ENCODE results near the gene TRIP13. TPM values are rescaled to one million over a fixed set of nuclear protein-coding genes. Genes with fewer than 3 reads are reported as not detected.

Gene TRIP13
- total and polyA plus RNA-seq, 2 experiments from 2014 or later: 42.5 to 44.8 TPM

- no peak for TF ChIP-seq CREB1 (CRISPR knock-in tag; IDR thresholded peaks at IDR 0.05; ENCODE audit: low read depth)
- TF ChIP-seq EZH2phosphoT487 (IDR thresholded peaks at IDR 0.05; ENCODE audit: unreplicated experiment): no peak
- no peak for TF ChIP-seq ETS1 (IDR thresholded peaks at IDR 0.05)
- TF ChIP-seq STAT1 (IDR thresholded peaks at IDR 0.05; ENCODE audit: unreplicated experiment): no peak
- TF ChIP-seq, protein P1, sequence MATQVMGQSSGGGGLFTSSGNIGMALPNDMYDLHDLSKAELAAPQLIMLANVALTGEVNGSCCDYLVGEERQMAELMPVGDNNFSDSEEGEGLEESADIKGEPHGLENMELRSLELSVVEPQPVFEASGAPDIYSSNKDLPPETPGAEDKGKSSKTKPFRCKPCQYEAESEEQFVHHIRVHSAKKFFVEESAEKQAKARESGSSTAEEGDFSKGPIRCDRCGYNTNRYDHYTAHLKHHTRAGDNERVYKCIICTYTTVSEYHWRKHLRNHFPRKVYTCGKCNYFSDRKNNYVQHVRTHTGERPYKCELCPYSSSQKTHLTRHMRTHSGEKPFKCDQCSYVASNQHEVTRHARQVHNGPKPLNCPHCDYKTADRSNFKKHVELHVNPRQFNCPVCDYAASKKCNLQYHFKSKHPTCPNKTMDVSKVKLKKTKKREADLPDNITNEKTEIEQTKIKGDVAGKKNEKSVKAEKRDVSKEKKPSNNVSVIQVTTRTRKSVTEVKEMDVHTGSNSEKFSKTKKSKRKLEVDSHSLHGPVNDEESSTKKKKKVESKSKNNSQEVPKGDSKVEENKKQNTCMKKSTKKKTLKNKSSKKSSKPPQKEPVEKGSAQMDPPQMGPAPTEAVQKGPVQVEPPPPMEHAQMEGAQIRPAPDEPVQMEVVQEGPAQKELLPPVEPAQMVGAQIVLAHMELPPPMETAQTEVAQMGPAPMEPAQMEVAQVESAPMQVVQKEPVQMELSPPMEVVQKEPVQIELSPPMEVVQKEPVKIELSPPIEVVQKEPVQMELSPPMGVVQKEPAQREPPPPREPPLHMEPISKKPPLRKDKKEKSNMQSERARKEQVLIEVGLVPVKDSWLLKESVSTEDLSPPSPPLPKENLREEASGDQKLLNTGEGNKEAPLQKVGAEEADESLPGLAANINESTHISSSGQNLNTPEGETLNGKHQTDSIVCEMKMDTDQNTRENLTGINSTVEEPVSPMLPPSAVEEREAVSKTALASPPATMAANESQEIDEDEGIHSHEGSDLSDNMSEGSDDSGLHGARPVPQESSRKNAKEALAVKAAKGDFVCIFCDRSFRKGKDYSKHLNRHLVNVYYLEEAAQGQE (IDR thresholded peaks at IDR 0.05; ENCODE audit: unreplicated experiment): no peak
Observed at GRCh38 chr5:965604-966344, 73.1 kb downstream of the TRIP13 start (continued).

DNA sequence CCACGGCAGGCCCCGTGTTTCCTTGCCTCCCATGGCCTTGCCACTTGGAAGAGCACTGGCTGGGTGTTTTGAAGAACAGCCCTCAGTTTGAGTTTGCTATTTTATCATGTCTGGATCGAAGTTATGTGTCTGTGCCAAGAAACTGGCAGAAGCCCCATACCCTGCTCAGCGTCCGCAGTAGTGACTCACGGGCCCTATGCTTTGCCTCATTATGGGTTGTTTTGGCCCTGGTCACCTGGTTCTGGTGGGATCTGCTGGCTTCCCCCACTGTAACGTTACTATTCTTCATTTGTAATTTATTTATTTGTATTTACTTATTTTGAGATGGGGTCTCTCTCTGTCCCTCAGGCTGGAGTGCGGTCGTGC lies 73.6 kb downstream of the TRIP13 start:
- Histone ChIP-seq H3K9me2 (ENCODE audit: insufficient read depth) (no peaks in the 10 kb centered on the region), H3K36me3 (ENCODE audit: insufficient read depth) (no peaks in the 10 kb centered on the region), H4K20me1 (replicated peaks; ENCODE audit: insufficient read depth) (no peaks in the 10 kb centered on the region), H3K79me2 (replicated peaks; ENCODE audit: insufficient read depth) (no peaks in the 10 kb centered on the region), H3K4me3 (no peak overlapping the region), H3K4me2 (no peak overlapping the region), H3K4me1 (ENCODE audit: insufficient read depth) (no peaks in the 10 kb centered on the region), H3K27me3 (ENCODE audit: insufficient read depth) (no peaks in the 10 kb centered on the region), H2AFZ (no peak overlapping the region), H3F3A (replicated peaks; ENCODE audit: low read depth) (no peaks in the 10 kb centered on the region), H3K27ac (ENCODE audit: low read depth) (no peak overlapping the region)
- ATAC-seq (no peak), DNase-seq (ENCODE audit: low spot score) (no peak)
- H3K4me1 Mint-ChIP-seq: no peaks in the 10 kb centered on the region
- peaks cover 2% of the 10 kb centered on the region; the same call in 1 of the 3 replicates for H3K9me3 Mint-ChIP-seq
- peaks cover 9% of the 10 kb centered on the region for H3K27me3 Mint-ChIP-seq (ENCODE audit: insufficient read depth, low read depth, poor library complexity)
- no peak overlapping the region for H3K27ac Mint-ChIP-seq
- no peak overlapping the region for H3K4me3 Mint-ChIP-seq
- no peaks in the 10 kb centered on the region for H3K36me3 Mint-ChIP-seq (ENCODE audit: low read depth)
- TF ChIP-seq NANOG (IDR thresholded peaks at IDR 0.05; ENCODE audit: borderline replicate concordance): no peak
- no peak for TF ChIP-seq CREB1 (CRISPR knock-in tag; IDR thresholded peaks at IDR 0.05; ENCODE audit: low read depth)
- TF ChIP-seq ZNF114 (CRISPR knock-in tag; IDR thresholded peaks at IDR 0.05): no peak
- TF ChIP-seq CTCF (conservative IDR thresholded peaks at IDR 0.05; ENCODE audit: low read depth in 2 of 2): no peak
- no peak for TF ChIP-seq POLR2AphosphoS5 (IDR thresholded peaks at IDR 0.05; ENCODE audit: low read depth)
- TF ChIP-seq EZH2 (IDR thresholded peaks at IDR 0.05; ENCODE audit: low read depth, unreplicated experiment): no peak
- no peak for TF ChIP-seq EZH2phosphoT487 (IDR thresholded peaks at IDR 0.05; ENCODE audit: unreplicated experiment)
- no peak for TF ChIP-seq ETS1 (IDR thresholded peaks at IDR 0.05)
